Hematopoietic multipotent progenitor cell treated with erythropoietin and hydrocortisone succinate and interleukin-3 and kit ligand, for 6 days (in vitro differentiated cells): ENCODE measurements around the gene MTX3.

Experiments used
- DNase-seq: peaks from one replicate; pipeline ENCODE4 v3.0.0-alpha.2; 2015

Gene MTX3

DNA sequence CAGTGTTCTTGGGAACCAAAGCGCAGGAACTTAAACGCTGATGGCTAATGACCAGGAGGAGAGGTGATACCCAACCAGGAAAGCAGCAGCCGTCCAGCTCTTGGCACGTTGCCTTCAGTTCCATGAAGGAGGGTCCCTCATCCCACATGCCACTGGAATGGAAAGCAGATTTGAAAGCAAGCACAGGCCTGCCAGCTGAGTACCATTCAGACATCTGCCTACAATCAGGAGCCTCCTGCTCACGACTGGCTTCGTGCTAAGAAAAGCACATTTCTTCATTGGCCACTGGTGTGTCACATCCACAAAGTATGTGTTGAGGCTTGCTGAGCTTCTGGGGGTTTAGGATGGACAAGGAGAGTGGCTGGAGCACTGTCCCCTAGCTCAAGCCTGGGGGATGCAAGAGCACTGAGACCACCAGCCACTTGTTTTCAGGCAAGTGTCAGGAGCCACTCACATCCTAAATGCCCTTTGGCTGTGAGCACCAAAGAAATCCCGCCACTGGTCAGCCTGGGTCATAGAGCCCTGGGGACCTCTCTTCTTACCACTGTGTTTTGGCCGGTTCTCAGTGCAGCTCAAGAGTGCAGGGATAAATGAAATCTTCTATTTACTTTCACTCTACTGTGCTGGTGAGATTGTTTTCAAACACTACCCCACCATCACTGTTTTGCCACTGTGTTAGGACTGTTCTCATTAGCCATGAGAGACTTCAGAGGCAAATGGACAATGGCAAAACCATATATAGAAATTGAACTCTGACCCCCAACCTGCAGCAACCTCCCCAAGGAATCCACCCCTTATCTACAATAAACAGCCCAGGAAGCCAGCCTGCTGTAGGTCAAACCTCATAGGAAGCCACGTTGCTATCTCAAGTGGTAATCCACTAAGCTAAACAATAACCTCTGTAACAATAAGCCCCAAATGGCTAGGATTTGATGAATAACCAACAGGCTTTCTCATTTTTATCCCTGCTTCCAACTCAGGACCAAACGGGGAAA is 58.3 kb downstream of the MTX3 start:
- no peak for DNase-seq

DNA sequence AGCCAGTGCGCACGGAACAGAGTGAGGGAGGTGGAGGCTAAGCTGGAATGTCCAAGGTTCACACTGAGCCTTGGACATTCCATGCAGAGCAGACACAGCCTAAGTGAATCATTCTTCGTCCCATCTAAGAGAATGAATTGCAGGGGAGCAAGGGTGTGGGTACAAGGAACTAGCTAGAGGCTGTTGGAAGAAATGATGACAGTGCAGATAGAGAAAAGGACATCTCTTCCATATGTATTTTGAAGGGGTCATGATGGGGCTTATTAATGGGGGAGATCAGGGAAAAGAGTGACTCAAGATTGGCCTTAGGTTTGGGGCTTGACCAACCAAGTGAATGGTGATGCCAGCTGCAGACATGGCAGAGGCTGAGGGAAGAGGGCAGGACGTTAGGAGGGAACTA is 59.2 kb downstream of the MTX3 start:
- DNase-seq: no peak

DNA sequence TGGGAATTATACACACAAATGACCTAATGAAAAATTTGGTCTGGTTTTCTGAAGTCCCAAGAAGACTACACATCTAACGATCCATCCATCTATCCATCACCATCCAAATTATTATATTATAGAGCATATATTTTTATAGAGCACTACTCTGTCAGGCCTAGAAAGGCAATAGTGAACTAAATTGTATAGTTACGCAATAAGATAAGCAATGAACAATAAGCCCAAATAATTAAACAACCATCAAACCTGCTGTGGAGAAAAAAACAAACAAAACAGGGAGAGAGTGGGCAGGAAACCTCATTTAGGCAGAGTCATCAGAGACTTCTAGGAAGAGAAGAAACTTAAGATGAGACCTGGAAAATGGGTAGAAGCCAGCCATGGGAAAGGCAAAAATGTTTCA is 59.7 kb downstream of the MTX3 start:
- DNase-seq: no peak

DNA sequence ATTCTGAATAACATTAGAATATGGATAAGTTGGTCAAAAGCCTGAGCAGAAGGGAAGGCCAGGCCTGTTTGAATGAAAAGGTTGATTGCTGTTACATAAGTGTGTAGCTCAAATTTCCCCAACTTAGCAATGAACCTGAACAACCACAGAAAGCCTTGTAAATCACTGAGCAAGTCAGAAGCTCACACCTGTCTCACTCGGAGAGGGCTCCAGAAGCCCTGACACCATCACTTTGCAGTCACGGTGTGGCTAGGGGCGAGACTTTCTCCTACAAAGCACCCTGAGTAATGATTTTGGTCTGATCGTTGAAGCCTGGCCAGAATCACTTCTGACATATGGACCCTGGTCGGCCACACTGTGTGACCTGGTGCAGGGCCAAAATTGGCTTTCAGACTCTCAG is 62.0 kb downstream of the MTX3 start:
- DNase-seq: no peak
